Uterus (tissue), 2 donors: Measurements from ENCODE around the gene WDFY1.

Experiments used
- CTCF ChIP-seq, 4 experiments: fragments of 200-600 bp in 2 of 4; fragments of 450-650 bp in 2 of 4; sonication (generic) in 2 of 4; IDR thresholded peaks; one replicate each; pipeline ENCODE4 v1.5.1; 2016 to 2019; ENCODE audit warnings: antibody characterized with exemption in 4 of 4, mild to moderate bottlenecking in 2 of 4, moderate library complexity in 1 of 4
- POLR2A ChIP-seq, 2 donors: fragments of 450-650 bp; IDR thresholded peaks; one replicate each; pipeline ENCODE4 v1.6.1; 2016; ENCODE audit warnings: antibody characterized with exemption in 2 of 2, mild to moderate bottlenecking in 1 of 2, moderate library complexity in 1 of 2

- no peak for TF ChIP-seq CTCF (IDR thresholded peaks at IDR 0.05)
- TF ChIP-seq POLR2A (IDR thresholded peaks at IDR 0.05), result no peak
Measured at GRCh38 chr2:223873672-223874071, 71.5 kb downstream of the WDFY1 start.
